ENCODE data around the gene ALAS1. TPM values are rescaled to one million over a fixed set of nuclear protein-coding genes. Genes with fewer than 3 reads are reported as not detected.

ALAS1 gene
- total and polyA plus RNA-seq, 2 experiments from 2014 or later, result 17.8 to 42.8 TPM

DNA sequence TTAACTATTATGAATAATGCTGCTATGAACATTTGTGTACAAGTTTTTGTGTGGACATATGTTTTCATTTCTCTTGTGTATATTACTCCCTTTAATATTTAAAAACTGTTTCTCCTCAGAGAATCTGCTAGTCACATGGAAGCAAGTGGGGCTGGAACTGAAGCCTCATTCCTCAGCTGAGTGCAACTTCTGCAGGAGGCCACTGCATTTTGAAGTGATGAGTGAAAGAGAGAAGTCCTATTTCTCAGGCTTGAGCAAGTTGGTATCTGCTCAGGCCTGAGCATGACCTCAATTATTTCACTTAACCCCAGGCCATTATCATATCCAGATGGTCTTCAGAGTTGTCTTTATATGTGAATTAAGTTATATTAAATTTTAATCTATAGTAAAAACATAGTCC is 15.9 kb downstream of the ALAS1 start (continued):
- TF ChIP-seq, protein P1, sequence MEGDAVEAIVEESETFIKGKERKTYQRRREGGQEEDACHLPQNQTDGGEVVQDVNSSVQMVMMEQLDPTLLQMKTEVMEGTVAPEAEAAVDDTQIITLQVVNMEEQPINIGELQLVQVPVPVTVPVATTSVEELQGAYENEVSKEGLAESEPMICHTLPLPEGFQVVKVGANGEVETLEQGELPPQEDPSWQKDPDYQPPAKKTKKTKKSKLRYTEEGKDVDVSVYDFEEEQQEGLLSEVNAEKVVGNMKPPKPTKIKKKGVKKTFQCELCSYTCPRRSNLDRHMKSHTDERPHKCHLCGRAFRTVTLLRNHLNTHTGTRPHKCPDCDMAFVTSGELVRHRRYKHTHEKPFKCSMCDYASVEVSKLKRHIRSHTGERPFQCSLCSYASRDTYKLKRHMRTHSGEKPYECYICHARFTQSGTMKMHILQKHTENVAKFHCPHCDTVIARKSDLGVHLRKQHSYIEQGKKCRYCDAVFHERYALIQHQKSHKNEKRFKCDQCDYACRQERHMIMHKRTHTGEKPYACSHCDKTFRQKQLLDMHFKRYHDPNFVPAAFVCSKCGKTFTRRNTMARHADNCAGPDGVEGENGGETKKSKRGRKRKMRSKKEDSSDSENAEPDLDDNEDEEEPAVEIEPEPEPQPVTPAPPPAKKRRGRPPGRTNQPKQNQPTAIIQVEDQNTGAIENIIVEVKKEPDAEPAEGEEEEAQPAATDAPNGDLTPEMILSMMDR (conservative IDR thresholded peaks at IDR 0.05; ENCODE audit: low read depth in 2 of 2), result no peak
- no peak for TF ChIP-seq CREB1 (CRISPR knock-in tag; IDR thresholded peaks at IDR 0.05; ENCODE audit: low read depth)

DNA sequence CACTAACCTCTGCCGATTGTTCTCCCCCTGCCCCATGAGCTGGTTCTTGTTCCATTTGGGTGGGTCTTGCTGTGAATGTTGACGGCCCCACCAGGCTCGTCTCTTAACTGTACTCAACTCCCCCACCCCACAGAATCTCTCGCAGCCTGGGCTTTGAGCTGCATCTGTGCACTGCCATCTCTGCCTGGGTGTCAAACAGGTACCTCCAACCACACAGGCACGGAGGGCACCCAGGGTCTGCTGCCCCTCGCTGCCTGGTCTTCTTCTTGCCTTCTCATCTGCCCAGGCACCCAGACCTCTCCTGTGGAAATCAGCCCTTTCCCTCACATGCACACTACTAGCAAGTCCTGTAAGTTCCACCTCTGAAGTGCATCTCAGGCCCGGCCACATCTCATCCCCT is 17.4 kb downstream of the ALAS1 start:
- no peak overlapping the region for H2AFZ ChIP-seq
- no peaks in the 10 kb centered on the region for H3K79me2 ChIP-seq (replicated peaks; ENCODE audit: insufficient read depth)
- no peaks in the 10 kb centered on the region for H3F3A ChIP-seq (replicated peaks; ENCODE audit: low read depth)
- no peaks in the 10 kb centered on the region for H3K4me1 ChIP-seq (ENCODE audit: insufficient read depth)
- H3K27ac Mint-ChIP-seq, result no peak overlapping the region
- no peaks in the 10 kb centered on the region for H3K27me3 ChIP-seq (ENCODE audit: insufficient read depth)
- DNase-seq (ENCODE audit: low spot score) (no peak), ATAC-seq (no peak)
- no peak overlapping the region for H3K4me3 ChIP-seq
- H3K36me3 ChIP-seq (ENCODE audit: insufficient read depth), result peaks cover 32% of the 10 kb centered on the region
- H4K20me1 ChIP-seq (replicated peaks; ENCODE audit: insufficient read depth), result peaks cover 2% of the 10 kb centered on the region; the same call in 1 of the 2 replicates
- H3K4me2 ChIP-seq, result no peak overlapping the region
- H3K4me1 Mint-ChIP-seq, result peaks cover 8% of the 10 kb centered on the region; the same call in 2 of the 3 replicates
- no peaks in the 10 kb centered on the region for H3K9me3 Mint-ChIP-seq
- peaks cover 7% of the 10 kb centered on the region for H3K27me3 Mint-ChIP-seq (ENCODE audit: insufficient read depth, low read depth, poor library complexity)
- H3K36me3 Mint-ChIP-seq (ENCODE audit: low read depth), result peaks cover 52% of the 10 kb centered on the region
- H3K27ac ChIP-seq (ENCODE audit: low read depth), result no peak overlapping the region
- H3K4me3 Mint-ChIP-seq, result no peak overlapping the region
- TF ChIP-seq ZNF114 (CRISPR knock-in tag; IDR thresholded peaks at IDR 0.05) (no peak), EZH2phosphoT487 (IDR thresholded peaks at IDR 0.05; ENCODE audit: unreplicated experiment) (no peak), JUNB (IDR thresholded peaks at IDR 0.05; ENCODE audit: unreplicated experiment) (no peak), ZNF331 (CRISPR knock-in tag; IDR thresholded peaks at IDR 0.05; ENCODE audit: low read depth) (no peak), NANOG (IDR thresholded peaks at IDR 0.05; ENCODE audit: borderline replicate concordance) (no peak), STAT1 (IDR thresholded peaks at IDR 0.05; ENCODE audit: unreplicated experiment) (no peak), EZH2 (IDR thresholded peaks at IDR 0.05; ENCODE audit: low read depth, unreplicated experiment) (no peak), POLR2AphosphoS5 (IDR thresholded peaks at IDR 0.05; ENCODE audit: low read depth) (no peak), CREB1 (CRISPR knock-in tag; IDR thresholded peaks at IDR 0.05; ENCODE audit: low read depth) (no peak)
- TF ChIP-seq, protein P2, sequence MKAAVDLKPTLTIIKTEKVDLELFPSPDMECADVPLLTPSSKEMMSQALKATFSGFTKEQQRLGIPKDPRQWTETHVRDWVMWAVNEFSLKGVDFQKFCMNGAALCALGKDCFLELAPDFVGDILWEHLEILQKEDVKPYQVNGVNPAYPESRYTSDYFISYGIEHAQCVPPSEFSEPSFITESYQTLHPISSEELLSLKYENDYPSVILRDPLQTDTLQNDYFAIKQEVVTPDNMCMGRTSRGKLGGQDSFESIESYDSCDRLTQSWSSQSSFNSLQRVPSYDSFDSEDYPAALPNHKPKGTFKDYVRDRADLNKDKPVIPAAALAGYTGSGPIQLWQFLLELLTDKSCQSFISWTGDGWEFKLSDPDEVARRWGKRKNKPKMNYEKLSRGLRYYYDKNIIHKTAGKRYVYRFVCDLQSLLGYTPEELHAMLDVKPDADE (IDR thresholded peaks at IDR 0.05), result no peak
- TF ChIP-seq, protein P1 (conservative IDR thresholded peaks at IDR 0.05; ENCODE audit: low read depth in 2 of 2), result no peak
- no peaks in the 10 kb centered on the region for H3K9me2 ChIP-seq (ENCODE audit: insufficient read depth)

Data from GM23338 (cell line).